Loucy (cell line): Measurements from ENCODE around the gene DCP1A.

Experiments used
- CTCF ChIP-seq: fragments of 200-600 bp; sonication (generic); conservative IDR thresholded peaks from 2 replicates; pipeline ENCODE4 v1.5.1; 2014; ENCODE audit warnings: mild to moderate bottlenecking, antibody characterized with exemption, low read length
- EZH2phosphoT487 ChIP-seq: fragments of 200-600 bp; IDR thresholded peaks from 2 replicates; pipeline ENCODE4 v1.6.1; 2018; ENCODE audit warnings: antibody characterized with exemption, mild to moderate bottlenecking, moderate library complexity, borderline replicate concordance

- TF ChIP-seq CTCF = no peak
- TF ChIP-seq EZH2phosphoT487 = no peak
Measured at GRCh38 chr3:53255775-53256703, 91.3 kb downstream of the DCP1A start, which contains the start of gene TKT.
